DMS 273 (cell line): Measurements from ENCODE around the gene CFAP157.
A peak's percentile ranks its signal among the peaks of the same experiment; 100 is the strongest.

Experiments
- DNase-seq: peaks from one replicate; lab custom pipeline; 2025; ENCODE audit not compliant: unreplicated experiment; lab: John Stamatoyannopoulos, UW

Gene CFAP157

DNA sequence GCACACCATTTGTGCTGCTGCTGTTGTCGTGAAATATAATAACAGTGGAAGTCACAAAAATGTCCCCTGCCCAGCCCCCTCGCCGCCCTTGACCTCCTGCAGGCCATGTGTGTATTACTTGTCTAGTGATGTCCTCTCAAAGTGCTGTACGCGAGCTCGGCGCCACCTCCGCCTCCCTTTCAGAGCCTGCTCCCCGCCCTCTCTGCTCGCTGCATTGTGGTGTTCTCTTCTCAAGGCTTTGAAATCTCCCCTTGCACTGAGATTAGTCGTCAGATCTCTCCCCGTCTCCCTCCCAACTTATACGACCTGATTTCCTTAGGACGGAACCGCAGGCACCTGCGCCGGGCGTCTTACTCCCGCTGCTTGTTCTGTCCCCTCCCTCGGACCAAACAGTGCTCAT is 14.7 kb upstream of the CFAP157 start:
- DNase-seq: no peak

DNA sequence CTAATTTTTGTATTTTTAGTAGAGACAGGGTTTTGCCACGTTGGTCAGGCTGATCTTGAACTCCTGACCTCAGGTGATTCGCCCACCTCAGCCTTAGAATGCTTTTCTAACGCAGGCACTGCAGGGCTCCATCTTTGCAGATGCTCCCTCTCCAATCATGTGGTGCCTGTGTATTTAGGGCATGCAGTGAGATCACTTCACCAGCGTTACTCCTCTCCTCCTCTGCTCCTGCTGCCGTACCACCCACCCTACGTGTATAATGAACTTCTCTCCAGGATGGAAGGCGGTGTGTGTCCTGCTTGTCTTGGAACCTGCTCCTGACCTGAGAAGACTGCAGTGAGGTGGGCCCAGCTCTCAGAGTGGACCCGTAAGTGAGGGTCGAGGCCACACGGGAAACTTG is 13.6 kb upstream of the CFAP157 start:
- DNase-seq: no peak

DNA sequence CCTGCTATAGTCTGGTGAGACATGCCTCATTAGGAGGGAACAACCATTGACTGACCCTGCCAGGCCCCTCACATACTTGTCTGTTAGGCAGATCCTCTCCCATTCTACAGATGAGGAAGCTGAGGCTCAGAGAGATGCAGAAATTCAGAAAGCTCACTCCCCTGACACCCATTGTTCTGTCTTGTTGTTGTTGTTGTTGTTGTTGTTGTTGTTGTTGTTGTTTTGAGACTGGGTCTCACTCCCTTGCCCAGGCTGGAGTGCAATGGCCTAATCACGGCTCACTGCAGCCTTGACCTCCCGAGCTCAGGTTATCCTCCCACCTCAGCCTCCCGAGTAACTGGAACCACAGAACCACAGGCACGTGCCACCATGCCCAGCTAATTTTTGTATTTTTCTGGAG is 13.1 kb upstream of the CFAP157 start:
- no peak for DNase-seq

DNA sequence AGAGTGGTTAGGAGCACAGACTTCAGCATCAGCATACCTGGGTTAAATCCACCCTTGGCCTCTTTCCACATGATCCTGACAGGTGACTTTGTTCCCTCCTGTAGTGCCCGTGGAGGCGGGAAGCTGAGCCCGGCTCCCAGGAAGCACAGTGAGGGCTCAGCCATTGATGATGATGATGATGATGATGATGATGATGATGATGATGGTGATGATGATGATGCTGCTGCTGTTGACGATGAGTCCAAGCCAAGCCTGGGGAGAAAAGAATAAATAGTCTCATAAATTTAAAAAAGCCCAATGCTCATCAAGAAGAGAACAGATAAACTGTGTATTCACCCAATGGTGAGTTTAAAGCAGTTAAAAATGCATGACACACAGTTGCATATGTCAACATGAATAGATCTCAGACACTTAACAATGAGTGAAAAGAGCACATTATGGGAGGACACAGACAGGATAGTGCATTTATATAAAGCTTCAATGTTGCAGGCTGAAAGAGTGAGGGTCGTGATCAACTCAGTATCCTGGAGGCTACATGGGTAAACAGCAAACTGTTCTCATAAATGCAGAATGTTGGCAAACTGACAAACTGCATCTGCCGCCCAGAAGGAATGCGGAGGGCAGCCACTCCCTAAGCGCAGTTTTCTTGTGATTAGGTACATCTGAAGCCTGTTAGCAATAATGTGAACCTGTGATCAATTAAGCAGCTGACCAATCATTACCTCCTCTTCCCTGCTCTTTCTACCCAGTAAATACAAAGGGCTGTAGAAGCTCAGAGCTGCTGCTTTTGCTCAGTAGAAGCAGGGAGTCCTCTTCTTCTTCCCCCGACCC is 11.7 kb upstream of the CFAP157 start:
- no peak for DNase-seq

DNA sequence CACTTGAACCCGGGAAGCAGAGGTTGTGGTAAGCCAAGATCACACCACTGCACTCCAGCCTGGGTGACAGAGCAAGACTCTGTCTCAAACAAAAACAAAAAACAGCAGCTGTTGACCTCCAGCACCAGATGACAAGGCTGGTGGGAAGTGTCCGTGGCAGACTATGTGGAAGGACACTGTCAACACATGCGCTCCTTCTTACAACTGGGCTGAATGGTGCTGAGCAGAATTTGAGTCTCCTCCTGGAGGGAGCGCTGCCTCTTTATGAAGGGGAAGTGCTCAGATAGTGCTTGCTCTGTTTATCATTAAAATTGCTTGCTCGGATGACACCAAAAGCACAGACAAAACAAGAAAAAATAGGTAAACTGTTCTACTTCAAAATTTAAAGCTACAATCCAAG is 9.2 kb upstream of the CFAP157 start:
- peak; percentile 25 for DNase-seq

DNA sequence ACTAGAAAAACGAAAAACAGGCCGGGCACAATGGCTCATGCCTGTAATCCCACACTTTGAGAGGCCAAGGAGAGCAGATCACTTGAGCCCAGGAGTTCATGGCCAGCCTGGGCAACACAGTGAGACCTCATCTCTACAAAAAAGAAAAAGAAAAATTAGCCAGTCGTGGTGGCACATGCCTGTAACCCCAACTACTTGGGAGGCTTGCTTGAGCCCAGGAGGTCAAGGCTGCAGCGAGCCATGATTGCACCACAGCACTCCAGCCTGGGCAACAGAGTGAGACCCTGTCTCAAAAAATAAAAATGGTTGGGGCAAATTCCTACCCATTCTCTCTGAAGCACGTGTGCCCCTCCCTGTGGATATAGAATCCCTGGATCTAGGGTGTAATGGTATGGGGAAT is 8.4 kb upstream of the CFAP157 start:
- no peak for DNase-seq

DNA sequence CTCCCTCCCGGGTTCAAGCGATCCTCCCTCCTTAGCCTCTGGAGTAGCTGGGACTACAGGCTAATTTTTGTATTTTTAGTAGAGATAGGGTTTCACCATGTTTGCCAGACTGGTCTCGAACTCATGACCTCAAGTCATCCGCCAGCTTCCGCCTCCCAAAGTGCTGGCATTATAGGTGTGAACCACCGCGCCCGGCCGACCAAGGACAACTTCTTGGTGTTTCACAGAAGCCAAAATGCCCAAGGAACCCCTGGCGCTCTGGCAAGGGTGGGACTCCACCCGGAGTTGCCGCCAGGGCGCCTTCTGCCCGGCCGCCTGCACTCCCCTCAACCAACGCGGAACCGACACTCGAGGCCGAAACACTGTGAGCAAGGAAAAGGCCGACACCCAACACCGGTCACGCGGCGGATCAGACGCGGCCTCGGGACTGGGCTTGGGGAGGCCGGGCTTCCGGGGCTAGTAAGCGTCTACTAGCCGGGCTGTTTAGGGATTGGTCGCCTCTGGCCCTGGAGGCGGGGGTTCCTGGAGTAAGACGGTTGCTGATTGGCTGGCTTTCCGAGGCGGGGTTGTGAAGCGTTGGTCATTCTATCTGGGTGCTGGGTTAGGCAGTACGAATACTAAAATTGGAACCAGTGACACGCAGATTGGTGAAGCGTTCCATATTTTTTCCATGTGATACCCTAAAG is 7.7 kb upstream of the CFAP157 start:
- peak; percentile 26 for DNase-seq

DNA sequence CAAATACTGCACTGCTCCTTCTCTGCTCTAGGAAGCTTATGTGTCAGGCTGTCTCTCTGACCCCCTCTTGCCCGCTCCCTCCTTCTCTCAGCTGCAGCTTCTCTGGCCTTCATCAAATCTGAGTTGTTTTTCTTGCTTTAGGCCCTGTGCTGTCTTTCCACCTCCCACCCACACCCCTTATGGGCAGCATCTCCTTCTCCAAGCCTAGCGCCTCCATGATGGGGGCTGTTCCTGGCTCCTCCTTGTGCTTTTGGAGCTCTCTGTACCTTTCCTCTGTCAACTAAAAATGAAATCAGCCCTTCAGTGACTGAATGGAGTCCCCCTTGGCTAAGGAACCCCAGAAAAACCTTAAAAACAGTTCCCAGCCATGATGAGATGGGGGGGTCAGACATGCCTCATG is 6.6 kb upstream of the CFAP157 start:
- no peak for DNase-seq

DNA sequence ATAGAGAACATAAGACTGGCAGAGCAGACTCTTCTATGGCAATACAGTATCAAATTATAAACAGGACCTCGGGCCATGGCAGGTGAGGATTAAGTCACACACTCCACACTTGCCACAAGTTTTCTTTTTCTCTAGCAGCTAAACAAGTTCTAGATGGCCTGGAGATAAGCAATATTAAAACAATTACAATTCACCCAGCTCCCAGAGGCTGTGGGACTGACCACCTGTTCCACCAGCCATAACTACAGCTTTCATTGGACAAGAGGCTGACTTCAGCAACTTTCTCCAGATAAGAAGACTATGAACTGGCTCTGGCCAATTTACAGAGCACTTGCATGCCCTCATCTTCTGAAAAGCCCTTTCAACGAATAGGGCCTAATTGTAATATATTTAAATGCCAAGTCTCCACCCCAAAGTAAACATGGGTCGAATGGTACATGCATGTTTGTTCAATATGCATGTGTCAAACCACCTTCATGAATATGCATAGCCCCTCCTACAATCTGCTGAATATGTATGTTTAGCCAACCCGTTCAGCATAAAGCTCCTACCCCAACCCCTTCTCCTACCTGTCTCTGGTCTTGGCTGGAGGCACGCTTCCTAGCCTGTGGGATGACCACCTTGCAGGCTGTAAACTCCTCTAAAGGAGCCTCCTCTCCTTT is 6.1 kb upstream of the CFAP157 start:
- DNase-seq: peak; percentile 60

DNA sequence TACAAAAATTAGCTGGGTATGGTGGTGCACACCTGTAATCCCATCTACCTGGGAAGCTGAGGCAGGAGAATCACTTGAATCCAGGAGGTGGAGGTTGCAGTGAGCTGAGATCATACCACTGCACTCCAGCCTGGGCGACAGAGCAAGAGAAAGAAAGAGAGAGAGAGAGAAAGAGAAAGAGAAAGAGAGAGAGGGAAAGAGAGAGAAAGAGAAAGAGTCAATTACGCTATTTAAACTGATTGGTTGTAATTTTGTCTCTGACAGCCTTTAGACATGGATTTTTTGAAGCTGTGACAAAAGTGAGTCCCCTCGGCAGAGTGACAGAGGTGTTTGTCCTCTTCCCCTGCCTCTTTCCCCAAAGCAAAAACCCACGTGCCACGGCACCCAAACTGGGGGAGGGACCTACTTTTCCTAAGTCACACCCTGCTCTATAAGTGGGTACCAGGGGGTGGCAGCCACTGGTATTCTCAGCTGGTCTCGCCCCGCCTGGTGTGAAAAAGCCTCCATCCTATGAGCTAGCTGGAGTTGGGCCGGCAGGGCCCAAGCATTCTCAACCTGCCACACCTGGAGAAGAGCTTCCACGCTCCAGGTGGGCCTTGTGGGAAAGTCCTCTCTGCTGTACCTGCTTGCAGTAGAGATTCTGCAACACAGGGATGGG is 3.4 kb upstream of the CFAP157 start:
- no peak for DNase-seq

DNA sequence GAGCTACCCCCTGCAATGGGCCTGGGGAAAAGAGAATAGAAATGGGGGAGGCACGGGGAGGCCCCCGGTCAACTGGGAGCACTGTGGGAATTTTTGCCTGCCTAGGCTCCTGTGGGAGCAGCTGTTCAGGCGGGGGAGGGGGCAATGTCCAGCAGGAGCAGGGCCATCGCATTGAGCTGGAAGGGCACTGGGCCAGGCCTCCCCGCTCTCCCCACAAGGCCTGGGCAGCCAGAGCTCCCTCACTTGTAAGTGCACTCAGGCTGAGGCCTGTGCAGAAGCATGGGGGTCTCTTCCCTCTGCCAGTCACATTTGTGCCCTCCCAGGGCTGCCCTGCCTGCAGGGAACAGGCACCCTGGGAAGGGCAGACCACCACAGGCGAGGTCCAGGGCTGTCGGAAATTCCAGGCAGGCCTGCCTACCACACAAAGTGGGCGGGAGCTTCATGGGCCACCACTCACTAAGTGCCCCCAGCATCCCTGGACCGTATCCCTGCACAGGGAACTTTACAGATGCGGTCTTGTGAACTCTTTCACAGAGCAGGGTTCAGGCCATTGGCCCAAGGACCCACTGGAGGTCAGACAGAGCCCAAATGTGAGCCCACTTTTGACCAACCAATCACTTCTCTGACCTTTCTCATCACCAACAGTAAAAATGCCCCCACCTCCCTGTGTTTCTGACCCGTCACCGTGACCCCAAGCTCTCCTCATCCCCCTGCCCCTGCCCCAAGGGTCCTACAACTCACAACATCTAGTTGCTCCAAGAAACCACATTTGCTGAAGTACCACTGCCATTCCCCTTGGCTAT is 1.0 kb upstream of the CFAP157 start:
- DNase-seq: no peak

DNA sequence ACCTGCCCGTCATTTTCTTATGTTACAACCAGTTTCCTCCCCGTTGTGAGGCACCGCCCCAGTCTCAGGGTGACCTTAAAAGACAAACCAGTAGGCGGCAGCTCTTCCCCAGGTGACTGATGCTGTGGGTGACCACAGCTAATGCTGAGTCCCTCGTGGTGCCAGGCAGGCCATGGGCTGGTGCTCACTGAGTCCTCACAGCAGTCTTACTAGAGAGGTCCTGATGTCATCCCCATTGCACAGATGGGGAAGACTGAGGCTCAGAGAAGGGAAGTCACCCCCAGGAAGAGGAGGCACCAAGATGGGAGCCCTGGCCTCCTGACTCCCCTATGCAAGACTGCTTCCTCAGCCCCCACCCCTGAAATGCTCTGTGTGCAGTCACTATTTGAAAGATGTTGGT is 978 bp downstream of the CFAP157 start:
- peak; percentile 28 for DNase-seq

DNA sequence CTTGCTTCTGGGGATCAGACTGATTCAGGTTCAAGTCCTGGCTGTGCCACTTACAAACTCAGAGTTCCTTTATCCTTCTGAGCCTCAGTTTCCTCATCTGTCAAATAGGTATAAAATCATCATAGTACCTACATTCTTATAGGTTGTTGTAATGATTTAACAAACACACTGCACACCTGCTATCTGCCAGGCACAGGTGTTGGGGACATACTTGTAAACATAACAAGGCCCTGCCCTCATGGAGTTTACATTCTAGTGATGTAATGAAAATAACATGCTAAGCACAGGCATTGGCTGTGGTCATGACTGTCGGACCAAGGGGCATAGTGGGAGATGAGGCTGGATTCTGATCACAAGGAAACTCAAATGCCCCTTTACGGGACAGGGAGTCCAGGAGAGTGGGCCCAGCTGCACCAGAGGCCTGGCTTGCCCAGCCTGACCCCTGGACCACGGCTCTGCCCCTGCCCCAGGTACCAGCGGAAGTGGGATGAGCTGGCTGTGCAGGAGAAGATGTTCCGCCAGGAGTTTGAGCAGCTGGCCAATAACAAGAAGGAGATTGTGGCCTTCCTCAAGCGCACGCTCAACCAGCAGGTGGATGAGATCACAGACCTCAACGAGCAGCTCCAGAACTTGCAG is 2.3 kb downstream of the CFAP157 start:
- no peak for DNase-seq

DNA sequence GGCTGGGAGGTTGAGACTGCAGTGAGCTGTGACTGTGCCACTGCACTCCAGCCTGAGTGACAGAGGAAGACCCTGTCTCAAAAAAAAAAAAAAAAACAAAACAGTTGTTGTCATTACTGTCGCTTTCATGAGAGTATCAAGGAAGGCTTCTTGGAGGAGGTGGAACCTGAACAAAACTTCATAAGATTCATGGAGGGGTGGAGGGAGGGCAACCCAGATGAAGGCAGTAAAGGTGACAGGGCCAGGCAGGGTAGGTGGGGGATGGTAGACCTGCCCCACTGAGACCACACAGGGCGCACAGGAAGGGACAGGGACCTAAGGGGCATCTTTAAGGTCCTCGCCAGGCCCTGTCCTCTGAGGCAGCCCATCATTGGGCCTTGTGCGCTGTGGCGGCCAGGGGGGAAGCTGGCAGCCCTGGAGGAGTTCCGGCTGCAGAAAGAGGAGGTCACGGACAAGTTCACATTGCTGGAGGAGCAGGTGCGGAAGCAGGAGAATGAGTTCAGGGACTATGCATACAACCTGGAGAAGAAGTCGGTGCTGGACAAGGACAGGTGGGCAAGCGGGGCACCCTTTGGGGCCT is 3.5 kb downstream of the CFAP157 start:
- DNase-seq: no peak

DNA sequence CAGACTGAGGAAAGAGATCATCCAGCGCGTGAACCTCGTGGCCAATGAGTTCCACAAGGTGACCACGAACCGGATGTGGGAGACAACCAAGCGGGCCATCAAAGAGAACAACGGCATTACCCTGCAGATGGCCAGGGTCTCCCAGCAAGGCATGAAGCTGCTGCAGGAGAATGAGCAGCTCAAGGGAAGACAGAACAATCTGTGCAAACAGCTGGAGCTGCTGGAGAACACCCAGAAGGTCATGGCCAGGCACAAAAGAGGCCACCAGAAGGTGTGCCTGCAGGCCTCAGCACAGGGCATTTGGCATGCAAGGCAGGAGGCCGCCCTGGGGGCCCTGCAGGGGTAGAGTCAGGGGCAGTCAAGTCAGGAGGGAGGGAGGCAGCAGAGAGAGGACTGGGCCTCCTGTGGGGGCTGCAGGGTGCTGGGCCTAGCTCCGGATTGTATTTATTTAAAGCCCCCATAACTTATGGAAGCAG is 4.5 kb downstream of the CFAP157 start:
- DNase-seq: peak; percentile 88

DNA sequence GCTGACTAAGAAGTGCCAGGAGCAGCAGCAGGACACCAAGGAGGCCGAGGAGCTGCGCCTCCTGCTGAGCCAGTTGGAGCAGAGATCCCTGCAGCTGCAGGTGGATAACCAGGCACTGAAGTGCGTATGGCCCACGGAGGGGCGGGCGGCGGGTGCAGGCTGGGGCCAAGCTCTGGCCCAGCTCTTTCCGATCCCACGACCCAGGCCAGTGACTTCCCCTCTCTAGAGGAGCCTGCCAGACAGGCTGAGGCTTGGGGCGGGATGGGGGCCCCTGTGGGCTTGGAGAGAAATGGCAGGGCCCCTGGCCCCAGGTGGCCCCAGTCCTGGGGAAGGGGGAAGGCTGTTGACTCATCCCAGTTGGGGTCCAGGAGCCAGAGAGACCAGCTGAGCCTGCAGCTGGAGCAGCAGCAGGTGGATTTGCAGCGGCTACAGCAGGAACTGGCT is 5.1 kb downstream of the CFAP157 start:
- peak; percentile 92 for DNase-seq

DNA sequence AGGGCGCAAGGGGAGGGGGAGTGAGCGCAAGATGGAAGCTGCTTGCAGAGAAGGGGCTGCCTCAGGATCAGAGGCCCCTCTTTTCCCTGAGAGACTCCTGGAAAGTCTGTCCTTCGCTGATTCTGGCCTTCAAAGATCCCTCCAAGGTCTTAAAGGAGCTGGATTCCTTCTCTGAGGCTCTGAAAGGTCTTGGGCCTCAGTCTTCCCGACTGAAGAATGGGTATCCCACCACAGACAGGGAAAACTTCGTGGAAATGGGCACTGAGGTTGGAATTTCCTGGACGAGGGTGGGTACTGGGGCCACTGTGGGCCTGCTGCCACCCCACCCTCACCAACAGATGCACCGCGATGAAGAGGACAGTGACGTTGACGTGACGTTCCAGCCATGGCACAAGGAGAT is 5.6 kb downstream of the CFAP157 start:
- no peak for DNase-seq

DNA sequence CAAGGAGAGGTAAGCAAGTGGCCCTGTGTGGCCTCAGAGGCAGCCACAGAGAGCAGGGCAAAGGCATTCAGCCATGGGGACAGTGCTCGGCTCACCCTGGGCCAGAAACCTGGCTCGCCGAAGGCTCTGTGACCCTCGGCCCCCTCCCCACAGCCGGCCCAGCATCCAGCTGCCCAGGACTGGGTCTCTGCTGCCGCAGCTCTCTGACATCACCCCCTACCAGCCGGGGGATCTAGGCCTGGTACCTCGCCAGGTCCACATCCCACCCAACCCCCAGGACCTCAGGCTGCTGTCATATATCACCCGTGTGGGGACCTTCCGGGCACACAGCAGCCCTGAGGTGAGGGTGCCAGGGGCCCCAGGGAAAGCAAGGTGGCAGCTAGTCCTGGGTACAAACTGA is 6.1 kb downstream of the CFAP157 start:
- no peak for DNase-seq

DNA sequence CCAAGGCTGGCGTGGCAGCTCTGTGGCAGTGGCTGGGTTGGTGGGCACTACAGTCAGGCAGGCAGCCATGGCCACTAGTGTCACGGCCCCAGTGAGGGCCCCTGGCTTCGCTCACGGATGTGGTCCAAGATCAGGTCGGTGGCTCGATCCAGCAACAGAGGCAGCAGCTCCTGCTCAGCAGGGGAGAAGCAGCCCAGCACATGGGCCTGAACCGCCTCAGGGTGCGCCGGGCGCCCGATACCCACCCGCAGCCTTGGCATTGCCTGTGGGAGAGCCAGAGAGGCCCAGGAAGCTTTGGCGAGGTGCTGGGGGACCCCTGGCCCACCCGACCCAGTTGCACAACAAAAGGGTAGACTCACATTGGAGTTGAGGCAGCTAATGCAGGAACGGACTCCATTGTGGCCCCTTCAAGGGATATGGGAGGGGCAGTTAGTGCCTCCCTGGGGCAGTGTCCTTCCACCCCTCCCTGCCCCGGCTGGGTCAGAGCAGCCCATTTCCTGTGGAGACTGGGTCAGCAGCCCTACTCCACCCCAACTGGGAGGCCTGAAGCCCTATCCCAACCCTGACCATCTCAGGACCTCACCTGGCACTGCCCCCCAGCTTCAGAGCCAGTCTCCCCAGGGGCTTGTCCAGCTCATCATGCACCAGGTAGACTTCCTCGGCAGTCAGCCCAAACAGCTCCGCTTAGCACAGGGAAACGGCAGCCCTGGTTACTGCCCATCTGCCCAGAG is 7.4 kb downstream of the CFAP157 start:
- DNase-seq: peak; percentile 43
